ENCODE data around the gene SEPHS2. TPM values are rescaled to one million over a fixed set of nuclear protein-coding genes. Genes with fewer than 3 reads are reported as not detected.
"Not testable (repeated sequence)": the region's sequence is repeated elsewhere in the genome, so short reads cannot be mapped to it uniquely, and the experiment has no call there.

Gene SEPHS2
- total and polyA plus RNA-seq, 2 donors (not counting 3 experiments of a cell fraction or from before 2014, with no cell fraction given): 22.9 to 32.8 TPM

DNA sequence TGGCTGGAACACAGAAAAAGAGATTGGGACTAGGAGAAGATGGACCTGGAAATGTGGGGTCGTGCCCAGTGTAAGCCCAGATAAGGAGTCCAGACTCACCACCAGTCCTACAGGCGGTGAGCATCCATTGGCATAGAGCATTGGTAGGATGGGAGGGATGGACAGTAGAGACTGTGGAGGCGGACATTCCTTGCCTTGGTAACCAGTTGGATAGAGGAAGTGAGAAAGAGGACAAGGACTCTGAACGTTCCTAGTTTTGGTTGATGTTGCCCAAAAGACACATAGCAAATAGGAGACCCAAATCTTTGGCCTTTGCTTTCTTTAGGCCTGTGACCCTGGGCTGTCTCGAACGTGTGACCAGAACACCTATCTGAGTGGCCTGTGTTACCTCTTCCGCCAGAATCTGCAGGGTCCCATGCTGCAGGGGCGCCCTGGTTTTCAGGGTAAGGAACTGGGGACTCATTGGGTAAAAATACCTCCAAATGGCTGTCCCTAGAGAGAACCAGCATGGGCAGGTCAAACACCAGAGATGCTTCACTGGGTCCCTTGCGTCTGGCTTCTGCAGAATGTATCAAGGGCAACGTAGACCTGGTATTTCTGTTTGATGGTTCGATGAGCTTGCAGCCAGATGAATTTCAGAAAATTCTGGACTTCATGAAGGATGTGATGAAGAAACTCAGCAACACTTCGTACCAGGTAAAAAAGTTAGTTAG lies 33.2 kb upstream of the SEPHS2 start:
- no peaks in the 10 kb centered on the region for H4K20me1 ChIP-seq (replicated peaks; ENCODE audit: control insufficient read depth, extremely low read depth, insufficient read depth, low read length)
- no peaks in the 10 kb centered on the region for H3K9me3 ChIP-seq (replicated peaks; ENCODE audit: control insufficient read depth, insufficient read depth, low read length)
- H3K4me3 ChIP-seq (replicated peaks in 1 of 3; ENCODE audit: insufficient read depth in 1 of 3, low read depth in 1 of 3, low read length in 3 of 3): no peak overlapping the region
- no peaks in the 10 kb centered on the region for H3K79me2 ChIP-seq (ENCODE audit: control insufficient read depth, insufficient read depth, low read length)
- no peaks in the 10 kb centered on the region for H3K9me1 ChIP-seq (replicated peaks; ENCODE audit: control insufficient read depth, extremely low read depth, insufficient read depth, low read length)
- ChIA-PET CTCF (interaction anchor here (1.0 kb wide), 2 partner anchors 12 to 119 kb away, joined by 4 read pairs; no protein-coding TSS in a partner anchor), POLR2A (interaction anchor here (0.6 kb wide), 1 partner anchor 83 kb away, joined by 4 read pairs; no protein-coding TSS in a partner anchor)
- H3K27me3 ChIP-seq (ENCODE audit: control insufficient read depth in 2 of 2, insufficient read depth in 2 of 2, low read length in 2 of 2): peaks cover 16 to 17% of the 10 kb centered on the region in 2 experiments
- no peak overlapping the region for H2AFZ ChIP-seq (ENCODE audit: low read depth, low read length)
- dilution Hi-C loops (cut with MboI; ENCODE audit: extremely low pct_ligation_motif_present, low sequenced_read_pairs): no loop called here
- intact Hi-C loops (cut with micrococcal nuclease): no loop called here
- no peak for TF ChIP-seq MYC (IDR thresholded peaks at IDR 0.05; ENCODE audit: low read depth, low read length)
- no peak for TF ChIP-seq EZH2 (IDR thresholded peaks at IDR 0.05; ENCODE audit: borderline replicate concordance, low read depth, low read length, severe bottlenecking)
- no peak for TF ChIP-seq FOS (IDR thresholded peaks at IDR 0.05; ENCODE audit: borderline replicate concordance, insufficient read depth, low read length)
- TF ChIP-seq, protein P1, sequence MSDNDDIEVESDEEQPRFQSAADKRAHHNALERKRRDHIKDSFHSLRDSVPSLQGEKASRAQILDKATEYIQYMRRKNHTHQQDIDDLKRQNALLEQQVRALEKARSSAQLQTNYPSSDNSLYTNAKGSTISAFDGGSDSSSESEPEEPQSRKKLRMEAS (IDR thresholded peaks at IDR 0.05; ENCODE audit: insufficient read depth, insufficient read length): no peak
- TF ChIP-seq, protein P2, sequence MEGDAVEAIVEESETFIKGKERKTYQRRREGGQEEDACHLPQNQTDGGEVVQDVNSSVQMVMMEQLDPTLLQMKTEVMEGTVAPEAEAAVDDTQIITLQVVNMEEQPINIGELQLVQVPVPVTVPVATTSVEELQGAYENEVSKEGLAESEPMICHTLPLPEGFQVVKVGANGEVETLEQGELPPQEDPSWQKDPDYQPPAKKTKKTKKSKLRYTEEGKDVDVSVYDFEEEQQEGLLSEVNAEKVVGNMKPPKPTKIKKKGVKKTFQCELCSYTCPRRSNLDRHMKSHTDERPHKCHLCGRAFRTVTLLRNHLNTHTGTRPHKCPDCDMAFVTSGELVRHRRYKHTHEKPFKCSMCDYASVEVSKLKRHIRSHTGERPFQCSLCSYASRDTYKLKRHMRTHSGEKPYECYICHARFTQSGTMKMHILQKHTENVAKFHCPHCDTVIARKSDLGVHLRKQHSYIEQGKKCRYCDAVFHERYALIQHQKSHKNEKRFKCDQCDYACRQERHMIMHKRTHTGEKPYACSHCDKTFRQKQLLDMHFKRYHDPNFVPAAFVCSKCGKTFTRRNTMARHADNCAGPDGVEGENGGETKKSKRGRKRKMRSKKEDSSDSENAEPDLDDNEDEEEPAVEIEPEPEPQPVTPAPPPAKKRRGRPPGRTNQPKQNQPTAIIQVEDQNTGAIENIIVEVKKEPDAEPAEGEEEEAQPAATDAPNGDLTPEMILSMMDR (IDR thresholded peaks at IDR 0.05; ENCODE audit: extremely low read depth in 1 of 2, insufficient read depth in 1 of 2, low read depth in 1 of 2, low read length in 2 of 2): no peak
- TF ChIP-seq POLR2A (IDR thresholded peaks at IDR 0.05; ENCODE audit: low read depth, low read length): no peak
- no peak for TF ChIP-seq GATA2 (IDR thresholded peaks at IDR 0.05; ENCODE audit: insufficient read depth, insufficient read length, low read depth, low read length)
- no peak for TF ChIP-seq JUN (IDR thresholded peaks at IDR 0.05; ENCODE audit: borderline replicate concordance, insufficient read depth, insufficient read length, low read depth)
- no peak for TF ChIP-seq POLR2AphosphoS5 (IDR thresholded peaks at IDR 0.05; ENCODE audit: insufficient read depth, low read depth, low read length)
- no peak overlapping the region for H3K9ac ChIP-seq (replicated peaks; ENCODE audit: extremely low read depth, insufficient read depth, low read length)
- FAIRE-seq: no peak
- H3K27ac ChIP-seq (ENCODE audit: insufficient read depth, low read depth, low read length): no peak overlapping the region
- no TSS peak for BruUV-seq (replicated peaks)
- DNase-seq (ENCODE audit: low read depth, low spot score): no peak
- H3K36me3 ChIP-seq (ENCODE audit: control insufficient read depth in 2 of 2, extremely low read depth in 1 of 2, insufficient read depth in 2 of 2, low read length in 2 of 2): no peaks in the 10 kb centered on the region
- H3K4me2 ChIP-seq (ENCODE audit: insufficient read depth, low read length): no peak overlapping the region
- H3K4me1 ChIP-seq (ENCODE audit: control insufficient read depth, extremely low read depth, insufficient read depth, low read length): no peaks in the 10 kb centered on the region

DNA sequence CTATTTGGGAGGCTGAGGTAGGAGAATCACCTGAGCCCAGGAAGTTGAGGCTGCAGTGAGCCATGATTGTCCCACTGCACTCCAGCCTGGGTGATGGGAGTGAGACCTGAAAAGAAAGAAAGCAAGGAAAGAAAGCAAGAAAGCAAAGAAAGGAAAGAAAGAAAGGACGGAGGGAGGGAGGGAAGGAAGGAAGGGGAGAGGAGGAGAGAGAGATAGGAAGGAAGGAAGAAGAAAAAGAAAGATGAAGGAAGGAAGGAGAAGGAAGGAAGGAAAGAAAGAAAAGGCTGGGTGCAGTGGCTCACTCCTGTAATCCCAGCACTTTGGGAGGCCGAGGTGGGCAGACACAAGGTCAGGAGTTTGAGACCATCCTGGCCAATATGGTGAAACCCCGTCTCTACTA lies 32.1 kb upstream of the SEPHS2 start:
- H3K36me3 ChIP-seq (ENCODE audit: control insufficient read depth in 2 of 2, extremely low read depth in 1 of 2, insufficient read depth in 2 of 2, low read length in 2 of 2); H3K9me3 ChIP-seq (replicated peaks; ENCODE audit: control insufficient read depth, insufficient read depth, low read length); H3K9ac ChIP-seq (replicated peaks; ENCODE audit: extremely low read depth, insufficient read depth, low read length); H3K79me2 ChIP-seq (ENCODE audit: control insufficient read depth, insufficient read depth, low read length); H3K9me1 ChIP-seq (replicated peaks; ENCODE audit: control insufficient read depth, extremely low read depth, insufficient read depth, low read length); intact Hi-C loops (cut with micrococcal nuclease); H2AFZ ChIP-seq (ENCODE audit: low read depth, low read length); H3K4me2 ChIP-seq (ENCODE audit: insufficient read depth, low read length); H3K4me3 ChIP-seq (replicated peaks in 1 of 3; ENCODE audit: insufficient read depth in 1 of 3, low read depth in 1 of 3, low read length in 3 of 3); FAIRE-seq; BruUV-seq (replicated peaks); DNase-seq (ENCODE audit: low read depth, low spot score); dilution Hi-C loops (cut with MboI; ENCODE audit: extremely low pct_ligation_motif_present, low sequenced_read_pairs); H4K20me1 ChIP-seq (replicated peaks; ENCODE audit: control insufficient read depth, extremely low read depth, insufficient read depth, low read length); H3K4me1 ChIP-seq (ENCODE audit: control insufficient read depth, extremely low read depth, insufficient read depth, low read length); H3K27ac ChIP-seq (ENCODE audit: insufficient read depth, low read depth, low read length): not testable (repeated sequence)
- POLR2A ChIA-PET: interaction anchor here (0.6 kb wide), 1 partner anchor 27 kb away, joined by 3 read pairs; no protein-coding TSS in a partner anchor
- peaks cover 23% of the 10 kb centered on the region in 2 experiments for H3K27me3 ChIP-seq (ENCODE audit: control insufficient read depth in 2 of 2, insufficient read depth in 2 of 2, low read length in 2 of 2)
- CTCF ChIA-PET: interaction anchor here (0.9 to 2.6 kb wide), 2 partner anchors 121 to 173 kb away, joined by 3 to 6 read pairs; partner anchors contain the start of gene PRR14
